ENCODE results near the gene ZNF628. TPM values are rescaled to one million over a fixed set of nuclear protein-coding genes. Genes with fewer than 3 reads are reported as not detected.
A peak's percentile ranks its signal among the peaks of the same experiment; 100 is the strongest.

ZNF628 gene
- polyA plus RNA-seq, 1 experiment: 0.48 TPM

- Histone ChIP-seq H3K4me3 (ENCODE audit: low read depth, low read length) (0 out of 2 replicates have a peak overlapping the region, but pooled peaks have one; percentile 2), H3K27me3 (ENCODE audit: control insufficient read depth, insufficient read depth, low read length) (peaks cover 16% of the 10 kb centered on the region), H3K36me3 (ENCODE audit: control insufficient read depth, insufficient read depth, low read length) (peaks cover 3% of the 10 kb centered on the region)
- no peak for DNase-seq (ENCODE audit: low read depth)
- no peak for TF ChIP-seq CTCF (IDR thresholded peaks at IDR 0.05; ENCODE audit: insufficient read depth, low read depth, low read length)
- ChIA-PET POLR2A (no interaction called here), CTCF (interaction anchor here (0.6 to 0.9 kb wide), 2 partner anchors 16 to 262 kb away, joined by 4 read pairs; no protein-coding TSS in a partner anchor)
These were observed 25.1 kb upstream of the ZNF628 start for GRCh38 chr19:55451163-55451964.

- POLR2A ChIA-PET: no interaction called here
These were observed 24.3 kb upstream of the ZNF628 start for GRCh38 chr19:55451965-55452748.

GRCh38 chr19:55452749-55453346 is 23.6 kb upstream of the ZNF628 start:
- CTCF ChIA-PET: interaction anchor here (1.0 to 2.1 kb wide), 8 partner anchors 8 to 317 kb away, joined by 3 to 10 read pairs (median 5); partner anchors contain the start of genes SSC5D and ZNF628
- Histone ChIP-seq H3K4me3 (ENCODE audit: low read depth, low read length) (no peak overlapping the region), H3K36me3 (ENCODE audit: control insufficient read depth, insufficient read depth, low read length) (peaks cover 3% of the 10 kb centered on the region), H3K27me3 (ENCODE audit: control insufficient read depth, insufficient read depth, low read length) (peaks cover 16% of the 10 kb centered on the region)
- DNase-seq (ENCODE audit: low read depth): peak; percentile 25
- POLR2A ChIA-PET: no interaction called here
- 0 out of 2 replicates have a peak, but pooled peaks have one; percentile 27 for TF ChIP-seq CTCF (IDR thresholded peaks at IDR 0.05; ENCODE audit: insufficient read depth, low read depth, low read length)

More at GRCh38 chr19:55451965-55452748, 24.3 kb upstream of the ZNF628 start:
- CTCF ChIA-PET: interaction anchor here (0.6 to 2.1 kb wide), 5 partner anchors 16 to 311 kb away, joined by 3 to 9 read pairs (median 4); partner anchors contain the start of gene ZNF628
- no peak for TF ChIP-seq CTCF (IDR thresholded peaks at IDR 0.05; ENCODE audit: insufficient read depth, low read depth, low read length)
- 0 out of 2 replicates have a peak overlapping the region, but pooled peaks have one; percentile 2 for H3K4me3 ChIP-seq (ENCODE audit: low read depth, low read length)
- DNase-seq (ENCODE audit: low read depth): no peak
- peaks cover 3% of the 10 kb centered on the region for H3K36me3 ChIP-seq (ENCODE audit: control insufficient read depth, insufficient read depth, low read length)
- peaks cover 16% of the 10 kb centered on the region for H3K27me3 ChIP-seq (ENCODE audit: control insufficient read depth, insufficient read depth, low read length)

- H3K4me3 ChIP-seq (ENCODE audit: low read depth, low read length): no peak overlapping the region
- H3K27me3 ChIP-seq (ENCODE audit: control insufficient read depth, insufficient read depth, low read length): peaks cover 16% of the 10 kb centered on the region
- H3K36me3 ChIP-seq (ENCODE audit: control insufficient read depth, insufficient read depth, low read length): peaks cover 3% of the 10 kb centered on the region
- no peak for DNase-seq (ENCODE audit: low read depth)
- POLR2A ChIA-PET: interaction anchor here (0.5 kb wide), 2 partner anchors 34 to 333 kb away, joined by 3 to 10 read pairs; no protein-coding TSS in a partner anchor
- no peak for TF ChIP-seq CTCF (IDR thresholded peaks at IDR 0.05; ENCODE audit: insufficient read depth, low read depth, low read length)
- CTCF ChIA-PET: interaction anchor here (0.6 to 2.1 kb wide), 12 partner anchors 9 to 317 kb away, joined by 3 to 10 read pairs (median 4); partner anchors contain the start of genes NAT14, SSC5D and ZNF628
These were observed 22.7 kb upstream of the ZNF628 start for GRCh38 chr19:55453511-55454260.
